ENCODE results near the gene NECAP2. TPM values are rescaled to one million over a fixed set of nuclear protein-coding genes. Genes with fewer than 3 reads are reported as not detected.
"Not testable (repeated sequence)": the region's sequence is repeated elsewhere in the genome, so short reads cannot be mapped to it uniquely, and the experiment has no call there.

Gene NECAP2
- total and polyA plus RNA-seq, 10 donors: 59.7 to 150 (median 117) TPM

GRCh38 chr1:16498573-16499413, 58.3 kb downstream of the NECAP2 start:
- Histone ChIP-seq H3K9me3 (no peaks in the 10 kb centered on the region), H3K27ac (peak overlapping the region; percentile 67 to 90 (median 82)), H3K27me3 (replicated peaks in 1 of 7) (no peaks in the 10 kb centered on the region), H3K36me3 (no peaks in the 10 kb centered on the region), H3K4me3 (peak overlapping the region; percentile 56 to 95 (median 76)), H3K4me1 (peaks cover 0 to 37% (median 25%) of the 10 kb centered on the region in 6 donors)
- peak; percentile 97 for DNase-seq
- intact Hi-C loops (cut with DNase I; ENCODE audit: low total_unique reads): no loop called here
- 1 to 4% (median 2%) methylated on average over 19 to 108 of the region's 108 CpGs for WGBS, 5 donors
- TF ChIP-seq POLR2AphosphoS5 (IDR thresholded peaks at IDR 0.05) (peak; percentile 76 to 86 (median 83)), POLR2A (IDR thresholded peaks at IDR 0.05) (peak in 2 of 3 donors; percentile 3 to 14), CTCF (IDR thresholded peaks at IDR 0.05 in 8 of 11, conservative IDR thresholded peaks at IDR 0.05 in 3 of 11) (peak in 5 of 11 experiments; percentile 28 to 52 (median 42))

- H3K27me3 ChIP-seq (replicated peaks in 1 of 7); intact Hi-C loops (cut with DNase I; ENCODE audit: low total_unique reads); H3K9me3 ChIP-seq; H3K27ac ChIP-seq; H3K36me3 ChIP-seq: not testable (repeated sequence)
- DNase-seq: peak; percentile 81
- peaks cover 0 to 37% (median 25%) of the 10 kb centered on the region in 6 donors for H3K4me1 ChIP-seq
- peak overlapping the region in 1 of 8 donors; percentile 95 for H3K4me3 ChIP-seq
- WGBS, 5 donors: 52 to 81% (median 62%) methylated on average over 11 of the region's 11 CpGs
Observed at GRCh38 chr1:16500466-16500865, 59.9 kb downstream of the NECAP2 start.

GRCh38 chr1:16500975-16501374, 60.5 kb downstream of the NECAP2 start:
- WGBS, 5 donors: 34 to 65% (median 54%) methylated on average over 5 of the region's 5 CpGs
- H3K36me3 ChIP-seq; H3K4me3 ChIP-seq; H3K27me3 ChIP-seq (replicated peaks in 1 of 7); intact Hi-C loops (cut with DNase I; ENCODE audit: low total_unique reads); H3K27ac ChIP-seq; H3K9me3 ChIP-seq: not testable (repeated sequence)
- H3K4me1 ChIP-seq: peaks cover 0 to 37% (median 25%) of the 10 kb centered on the region in 6 donors
- peak; percentile 81 for DNase-seq

- DNase-seq; intact Hi-C loops (cut with DNase I; ENCODE audit: low total_unique reads); H3K27ac ChIP-seq; H3K4me3 ChIP-seq; H3K36me3 ChIP-seq; H3K27me3 ChIP-seq (replicated peaks in 1 of 7): not testable (repeated sequence)
- Histone ChIP-seq H3K4me1 (peaks cover 0 to 37% (median 25%) of the 10 kb centered on the region in 6 donors), H3K9me3 (peaks cover 0 to 14% (median 5%) of the 10 kb centered on the region in 8 donors)
- 56 to 80% (median 76%) methylated on average over 4 to 8 of the region's 8 CpGs for whole genome bisulfite sequencing, 5 donors
Observed at GRCh38 chr1:16501446-16501845, 60.9 kb downstream of the NECAP2 start.

- no peaks in the 10 kb centered on the region for H3K36me3 ChIP-seq
- intact Hi-C loops (cut with DNase I; ENCODE audit: low total_unique reads): no loop called here
- TF ChIP-seq POLR2A (IDR thresholded peaks at IDR 0.05) (no peak), POLR2AphosphoS5 (IDR thresholded peaks at IDR 0.05) (no peak), CTCF (IDR thresholded peaks at IDR 0.05 in 8 of 11, conservative IDR thresholded peaks at IDR 0.05 in 3 of 11) (no peak)
- H3K27ac ChIP-seq: no peak overlapping the region
- H3K4me3 ChIP-seq: no peak overlapping the region
- H3K4me1 ChIP-seq: peaks cover 0 to 23% (median 16%) of the 10 kb centered on the region in 6 donors
- H3K27me3 ChIP-seq (replicated peaks in 1 of 7): no peaks in the 10 kb centered on the region
- whole genome bisulfite sequencing, 5 donors: 78 to 87% (median 85%) methylated on average over 2 of the region's 2 CpGs
- DNase-seq: no peak
- H3K9me3 ChIP-seq: peaks cover 0 to 21% (median 9%) of the 10 kb centered on the region in 8 donors
Observed at GRCh38 chr1:16503494-16503893, 63.0 kb downstream of the NECAP2 start.

- WGBS, 5 donors: 78 to 98% (median 93%) methylated on average over 2 of the region's 2 CpGs
- H3K27ac ChIP-seq; H3K36me3 ChIP-seq; intact Hi-C loops (cut with DNase I; ENCODE audit: low total_unique reads); H3K4me3 ChIP-seq; H3K27me3 ChIP-seq (replicated peaks in 1 of 7); H3K4me1 ChIP-seq; DNase-seq: not testable (repeated sequence)
- H3K9me3 ChIP-seq: peaks cover 0 to 21% (median 9%) of the 10 kb centered on the region in 8 donors
Observed at GRCh38 chr1:16505870-16506269, 65.3 kb downstream of the NECAP2 start.

GRCh38 chr1:16506364-16507136, 66.0 kb downstream of the NECAP2 start:
- DNase-seq; H3K4me3 ChIP-seq; H3K27ac ChIP-seq; intact Hi-C loops (cut with DNase I; ENCODE audit: low total_unique reads); H3K4me1 ChIP-seq; H3K27me3 ChIP-seq (replicated peaks in 1 of 7); H3K36me3 ChIP-seq: not testable (repeated sequence)
- peaks cover 0 to 21% (median 9%) of the 10 kb centered on the region in 8 donors for H3K9me3 ChIP-seq
- WGBS, 5 donors: 75 to 88% (median 80%) methylated on average over 15 of the region's 15 CpGs

GRCh38 chr1:16508861-16509445, 68.4 kb downstream of the NECAP2 start:
- H3K36me3 ChIP-seq; H3K27ac ChIP-seq; H3K27me3 ChIP-seq (replicated peaks in 1 of 7); intact Hi-C loops (cut with DNase I; ENCODE audit: low total_unique reads); DNase-seq; H3K4me3 ChIP-seq: not testable (repeated sequence)
- peaks cover 0 to 11% (median 4%) of the 10 kb centered on the region in 6 donors for H3K4me1 ChIP-seq
- 70 to 82% (median 78%) methylated on average over 8 of the region's 8 CpGs for WGBS, 5 donors
- peaks cover 0 to 21% (median 9%) of the 10 kb centered on the region in 8 donors for H3K9me3 ChIP-seq
